Liver (tissue), 9 donors: Measurements from ENCODE around the gene MBP. TPM values are rescaled to one million over a fixed set of nuclear protein-coding genes. Genes with fewer than 3 reads are reported as not detected.

Experiments
- DNase-seq: peaks from one replicate; pipeline ENCODE4 v3.0.0-alpha.2; 2017; ENCODE audit warnings: low spot score
- H3K27ac ChIP-seq, 2 donors: one replicate each; pipeline ENCODE4 v1.7.0; 2013; ENCODE audit warnings: inconsistent platforms in 2 of 2, low read length in 2 of 2, control low read depth in 1 of 2, low read depth in 1 of 2, mild to moderate bottlenecking in 1 of 2
- H3K27me3 ChIP-seq, 4 donors: one replicate each; pipeline versions ENCODE4 v1.6.1 to v1.7.0; 2013; ENCODE audit warnings: low read length in 3 of 4, inconsistent platforms in 1 of 4, mild to moderate bottlenecking in 1 of 4, moderate library complexity in 1 of 4; ENCODE audit not compliant: control insufficient read depth in 4 of 4, insufficient read depth in 4 of 4
- H3K36me3 ChIP-seq, 4 donors: one replicate each; pipeline versions ENCODE4 v1.6.1 to v1.7.0; 2013; ENCODE audit warnings: low read length in 3 of 4, mild to moderate bottlenecking in 3 of 4, low read depth in 1 of 4, moderate library complexity in 1 of 4; ENCODE audit not compliant: control insufficient read depth in 4 of 4, insufficient read depth in 3 of 4
- H3K4me1 ChIP-seq, 4 donors: one replicate each; pipeline versions ENCODE4 v1.6.1 to v1.7.0; 2013; ENCODE audit warnings: low read length in 3 of 4, mild to moderate bottlenecking in 3 of 4, moderate library complexity in 1 of 4; ENCODE audit not compliant: control insufficient read depth in 4 of 4, insufficient read depth in 4 of 4
- H3K4me3 ChIP-seq, 3 donors: one replicate each; pipeline versions ENCODE4 v1.6.1 to v1.7.0; 2013; ENCODE audit warnings: low read length in 3 of 3, control low read depth in 1 of 3, low read depth in 1 of 3, mild to moderate bottlenecking in 1 of 3
- H3K9ac ChIP-seq, 2 donors: one replicate each; pipeline ENCODE4 v1.7.0; 2013; ENCODE audit warnings: low read length in 2 of 2, mild to moderate bottlenecking in 2 of 2, moderate library complexity in 2 of 2, control low read depth in 1 of 2, low read depth in 1 of 2
- H3K9me3 ChIP-seq, 4 donors: one replicate each; pipeline versions ENCODE4 v1.6.1 to v1.7.0; 2013; ENCODE audit warnings: low read length in 3 of 4; ENCODE audit not compliant: control insufficient read depth in 4 of 4
- ATF3 ChIP-seq: IDR thresholded peaks from 2 replicates; pipeline ENCODE4 v1.6.1; 2016; ENCODE audit warnings: antibody characterized with exemption
- CTCF ChIP-seq: fragments of 150-350 bp; IDR thresholded peaks from 2 replicates; pipeline ENCODE4 v1.5.1; 2017; ENCODE audit warnings: improper control_type of control experiment, low read depth, low read length; ENCODE audit not compliant: missing input control
- EGR1 ChIP-seq, 2 donors: IDR thresholded peaks; 2 replicates each; pipeline ENCODE4 v1.6.1; 2016 to 2018; ENCODE audit warnings: antibody characterized with exemption in 2 of 2, low read depth in 2 of 2
- FOXA1 ChIP-seq: IDR thresholded peaks from 2 replicates; pipeline ENCODE4 v1.6.1; 2016; ENCODE audit warnings: antibody characterized with exemption
- GABPA ChIP-seq, 2 donors: IDR thresholded peaks in 1 of 2; conservative IDR thresholded peaks in 1 of 2; 2 replicates each; pipeline ENCODE4 v1.6.1; 2016; ENCODE audit warnings: antibody characterized with exemption in 2 of 2, mild to moderate bottlenecking in 1 of 2, moderate library complexity in 1 of 2
- HNF4A ChIP-seq, 2 donors: conservative IDR thresholded peaks; 2 replicates each; pipeline ENCODE4 v1.6.1; 2016; ENCODE audit warnings: antibody characterized with exemption in 2 of 2, mild to moderate bottlenecking in 2 of 2
- HNF4G ChIP-seq: IDR thresholded peaks from 2 replicates; pipeline ENCODE4 v1.6.1; 2016; ENCODE audit warnings: antibody characterized with exemption
- JUND ChIP-seq, 2 donors: IDR thresholded peaks; 2 replicates each; pipeline ENCODE4 v1.6.1; 2016; ENCODE audit warnings: antibody characterized with exemption in 2 of 2
- NR2F2 ChIP-seq: IDR thresholded peaks from 2 replicates; pipeline ENCODE4 v1.6.1; 2016; ENCODE audit warnings: antibody characterized with exemption
- RAD21 ChIP-seq, 2 donors: IDR thresholded peaks; 2 replicates each; pipeline ENCODE4 v1.6.1; 2016; ENCODE audit warnings: antibody characterized with exemption in 2 of 2, mild to moderate bottlenecking in 2 of 2
- RXRA ChIP-seq, 2 donors: IDR thresholded peaks; 2 replicates each; pipeline ENCODE4 v1.6.1; 2017 to 2018; ENCODE audit warnings: antibody characterized with exemption in 2 of 2, mild to moderate bottlenecking in 1 of 2
- SP1 ChIP-seq: IDR thresholded peaks from 2 replicates; pipeline ENCODE4 v1.6.1; 2018; ENCODE audit warnings: antibody characterized with exemption, mild to moderate bottlenecking
- TAF1 ChIP-seq: conservative IDR thresholded peaks from 2 replicates; pipeline ENCODE4 v1.6.1; 2016; ENCODE audit warnings: antibody characterized with exemption, mild to moderate bottlenecking
- YY1 ChIP-seq: IDR thresholded peaks from 2 replicates; pipeline ENCODE4 v1.6.1; 2016; ENCODE audit warnings: antibody characterized with exemption, mild to moderate bottlenecking
- WGBS: extraction: QIAGEN DNeasy Blood & Tissue Kit; methylation state at CpG from one replicate; pipeline ENCODE4 v1.1.7; 2013; 5-methylcytosine and 5-hydroxymethylcytosine counted together
- polyA plus RNA-seq, 2 donors: library from polyadenylated mRNA; stranded (reverse) in 1 of 2; unstranded in 1 of 2; fragments of 200-250 nt in 1 of 2; fragments of >200 nt in 1 of 2; fragmentation: Nextera tagmentation in 1 of 2; extraction: Ambion mirVana in 1 of 2; gene quantifications; one replicate each; pipeline versions ENCODE4 v1.2.1 to v1.2.3, GENCODE V29; 2013 to 2015
- total RNA-seq, 2 donors: library from RNA; depleted of rRNA; stranded (reverse); fragments of >200 nt; gene quantifications; one replicate each; pipeline ENCODE4 v1.2.3, GENCODE V29; 2014
- TF ChIP-seq, protein P1 (sequence below): IDR thresholded peaks from 2 replicates; pipeline ENCODE4 v1.6.1; 2016; ENCODE audit warnings: antibody characterized with exemption, mild to moderate bottlenecking
- TF ChIP-seq, protein P2 (sequence below): IDR thresholded peaks from 2 replicates; pipeline ENCODE4 v1.6.1; 2016; ENCODE audit warnings: antibody characterized with exemption
- TF ChIP-seq, protein P3 (sequence below): IDR thresholded peaks from 2 replicates; pipeline ENCODE4 v1.6.1; 2016; ENCODE audit warnings: antibody characterized with exemption
- donor health status: healthy.
- donor health status: healthy.
- donor health status: healthy.
- donor health status: healthy.
- donor health status: healthy.

MBP gene
- total and polyA plus RNA-seq, 4 donors: 9.7 to 23.3 (median 17.7) TPM

GRCh38 chr18:77084688-77085035 lies 47.9 kb downstream of the MBP start:
- 23% methylated on average over 1 of the region's 1 CpG for WGBS
- no peak overlapping the region for H3K9ac ChIP-seq

More at GRCh38 chr18:77084688-77085035, 47.9 kb downstream of the MBP start:
- H3K4me3 ChIP-seq: no peak overlapping the region
- no peaks in the 10 kb centered on the region for H3K27me3 ChIP-seq
- H3K9me3 ChIP-seq: no peaks in the 10 kb centered on the region
- no peak for DNase-seq
- H3K36me3 ChIP-seq: peaks cover 0 to 3% (median 0%) of the 10 kb centered on the region in 4 donors
- H3K4me1 ChIP-seq: peaks cover 10 to 42% (median 18%) of the 10 kb centered on the region in 4 donors
- peak; percentile 45 to 60 for TF ChIP-seq HNF4A (conservative IDR thresholded peaks at IDR 0.05)
- TF ChIP-seq EGR1 (IDR thresholded peaks at IDR 0.05; ENCODE audit: low read depth in 2 of 2): no peak
- TF ChIP-seq, protein P1, sequence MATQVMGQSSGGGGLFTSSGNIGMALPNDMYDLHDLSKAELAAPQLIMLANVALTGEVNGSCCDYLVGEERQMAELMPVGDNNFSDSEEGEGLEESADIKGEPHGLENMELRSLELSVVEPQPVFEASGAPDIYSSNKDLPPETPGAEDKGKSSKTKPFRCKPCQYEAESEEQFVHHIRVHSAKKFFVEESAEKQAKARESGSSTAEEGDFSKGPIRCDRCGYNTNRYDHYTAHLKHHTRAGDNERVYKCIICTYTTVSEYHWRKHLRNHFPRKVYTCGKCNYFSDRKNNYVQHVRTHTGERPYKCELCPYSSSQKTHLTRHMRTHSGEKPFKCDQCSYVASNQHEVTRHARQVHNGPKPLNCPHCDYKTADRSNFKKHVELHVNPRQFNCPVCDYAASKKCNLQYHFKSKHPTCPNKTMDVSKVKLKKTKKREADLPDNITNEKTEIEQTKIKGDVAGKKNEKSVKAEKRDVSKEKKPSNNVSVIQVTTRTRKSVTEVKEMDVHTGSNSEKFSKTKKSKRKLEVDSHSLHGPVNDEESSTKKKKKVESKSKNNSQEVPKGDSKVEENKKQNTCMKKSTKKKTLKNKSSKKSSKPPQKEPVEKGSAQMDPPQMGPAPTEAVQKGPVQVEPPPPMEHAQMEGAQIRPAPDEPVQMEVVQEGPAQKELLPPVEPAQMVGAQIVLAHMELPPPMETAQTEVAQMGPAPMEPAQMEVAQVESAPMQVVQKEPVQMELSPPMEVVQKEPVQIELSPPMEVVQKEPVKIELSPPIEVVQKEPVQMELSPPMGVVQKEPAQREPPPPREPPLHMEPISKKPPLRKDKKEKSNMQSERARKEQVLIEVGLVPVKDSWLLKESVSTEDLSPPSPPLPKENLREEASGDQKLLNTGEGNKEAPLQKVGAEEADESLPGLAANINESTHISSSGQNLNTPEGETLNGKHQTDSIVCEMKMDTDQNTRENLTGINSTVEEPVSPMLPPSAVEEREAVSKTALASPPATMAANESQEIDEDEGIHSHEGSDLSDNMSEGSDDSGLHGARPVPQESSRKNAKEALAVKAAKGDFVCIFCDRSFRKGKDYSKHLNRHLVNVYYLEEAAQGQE: no peak
- no peak for TF ChIP-seq CTCF
- peak in 1 of 2 donors; percentile 11 for TF ChIP-seq GABPA (IDR thresholded peaks at IDR 0.05 in 1 of 2, conservative IDR thresholded peaks at IDR 0.05 in 1 of 2)
- TF ChIP-seq ATF3: peak; percentile 37
- TF ChIP-seq, protein P2, sequence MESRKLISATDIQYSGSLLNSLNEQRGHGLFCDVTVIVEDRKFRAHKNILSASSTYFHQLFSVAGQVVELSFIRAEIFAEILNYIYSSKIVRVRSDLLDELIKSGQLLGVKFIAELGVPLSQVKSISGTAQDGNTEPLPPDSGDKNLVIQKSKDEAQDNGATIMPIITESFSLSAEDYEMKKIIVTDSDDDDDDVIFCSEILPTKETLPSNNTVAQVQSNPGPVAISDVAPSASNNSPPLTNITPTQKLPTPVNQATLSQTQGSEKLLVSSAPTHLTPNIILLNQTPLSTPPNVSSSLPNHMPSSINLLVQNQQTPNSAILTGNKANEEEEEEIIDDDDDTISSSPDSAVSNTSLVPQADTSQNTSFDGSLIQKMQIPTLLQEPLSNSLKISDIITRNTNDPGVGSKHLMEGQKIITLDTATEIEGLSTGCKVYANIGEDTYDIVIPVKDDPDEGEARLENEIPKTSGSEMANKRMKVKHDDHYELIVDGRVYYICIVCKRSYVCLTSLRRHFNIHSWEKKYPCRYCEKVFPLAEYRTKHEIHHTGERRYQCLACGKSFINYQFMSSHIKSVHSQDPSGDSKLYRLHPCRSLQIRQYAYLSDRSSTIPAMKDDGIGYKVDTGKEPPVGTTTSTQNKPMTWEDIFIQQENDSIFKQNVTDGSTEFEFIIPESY: peak; percentile 26
- no peak for TF ChIP-seq HNF4G
- no peak for TF ChIP-seq TAF1
- peak; percentile 15 to 71 for TF ChIP-seq JUND (IDR thresholded peaks at IDR 0.05)
- TF ChIP-seq, protein P3, sequence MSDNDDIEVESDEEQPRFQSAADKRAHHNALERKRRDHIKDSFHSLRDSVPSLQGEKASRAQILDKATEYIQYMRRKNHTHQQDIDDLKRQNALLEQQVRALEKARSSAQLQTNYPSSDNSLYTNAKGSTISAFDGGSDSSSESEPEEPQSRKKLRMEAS: peak; percentile 38
- no peak for TF ChIP-seq FOXA1
- peak; percentile 38 to 65 for TF ChIP-seq RXRA (IDR thresholded peaks at IDR 0.05)
- TF ChIP-seq RAD21 (IDR thresholded peaks at IDR 0.05): peak in 1 of 2 donors; percentile 35
- TF ChIP-seq NR2F2: no peak
- TF ChIP-seq YY1: peak; percentile 19
- peak; percentile 78 for TF ChIP-seq SP1
- H3K27ac ChIP-seq: peak overlapping the region; percentile 68 to 80
